NB4 (cell line): ENCODE measurements around the gene TNN.

Experiments used
- CTCF ChIP-seq: IDR thresholded peaks from one replicate; pipeline ENCODE4 v1.5.1; 2012; ENCODE audit warnings: low read depth, low read length
- MAX ChIP-seq: IDR thresholded peaks from 2 replicates; pipeline ENCODE4 v1.6.1; 2011; ENCODE audit warnings: low read depth, low read length
- MYC ChIP-seq: IDR thresholded peaks from 2 replicates; pipeline ENCODE4 v1.6.1; 2011; ENCODE audit warnings: low read depth, low read length
- POLR2A ChIP-seq: IDR thresholded peaks from 2 replicates; pipeline ENCODE4 v1.6.1; 2011; ENCODE audit warnings: mild to moderate bottlenecking; ENCODE audit not compliant: insufficient read length; ENCODE audit errors: extremely low read depth

GRCh38 chr1:175118375-175119367, 51.0 kb downstream of the TNN start:
- TF ChIP-seq CTCF, result no peak
- TF ChIP-seq MAX, result no peak
- no peak for TF ChIP-seq POLR2A
- no peak for TF ChIP-seq MYC
